ENCODE results near the gene RNF224.

RNF224 gene

DNA sequence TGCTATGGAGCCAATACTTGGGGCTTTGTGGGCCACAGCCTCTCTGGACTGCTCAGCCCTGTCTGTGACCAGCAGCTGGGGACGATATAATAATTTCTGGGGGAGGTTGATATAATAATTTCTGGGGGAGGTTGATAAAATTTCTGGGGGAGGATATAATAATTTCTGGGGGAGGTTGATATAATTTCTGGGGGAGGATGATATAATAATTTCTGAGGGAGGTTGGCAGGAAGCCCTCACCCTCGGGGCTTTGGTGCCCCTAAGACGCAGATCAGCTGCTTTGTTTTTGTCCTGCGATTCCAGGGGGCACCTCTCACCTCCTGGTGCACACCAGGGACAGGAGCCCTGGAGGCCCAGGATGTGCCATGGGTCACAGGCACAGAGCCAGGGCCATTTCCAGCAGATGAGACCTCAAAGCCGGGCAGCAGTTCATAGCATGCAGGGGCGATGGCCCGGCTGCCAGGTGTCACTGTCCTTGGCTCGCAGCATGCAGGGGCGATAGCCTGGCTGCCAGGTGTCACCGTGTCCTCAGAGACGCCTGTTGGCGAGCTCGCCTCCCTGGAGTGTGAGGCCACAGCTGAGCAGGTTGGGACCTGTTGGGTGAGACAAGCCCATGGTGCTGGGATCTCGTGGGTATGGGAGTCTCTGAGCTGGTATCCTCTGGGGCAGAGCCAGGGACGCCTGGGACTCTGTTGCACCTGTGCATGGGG lies 46.5 kb downstream of the RNF224 start:
- no peak for DNase-seq (ENCODE audit: low read depth)

DNA sequence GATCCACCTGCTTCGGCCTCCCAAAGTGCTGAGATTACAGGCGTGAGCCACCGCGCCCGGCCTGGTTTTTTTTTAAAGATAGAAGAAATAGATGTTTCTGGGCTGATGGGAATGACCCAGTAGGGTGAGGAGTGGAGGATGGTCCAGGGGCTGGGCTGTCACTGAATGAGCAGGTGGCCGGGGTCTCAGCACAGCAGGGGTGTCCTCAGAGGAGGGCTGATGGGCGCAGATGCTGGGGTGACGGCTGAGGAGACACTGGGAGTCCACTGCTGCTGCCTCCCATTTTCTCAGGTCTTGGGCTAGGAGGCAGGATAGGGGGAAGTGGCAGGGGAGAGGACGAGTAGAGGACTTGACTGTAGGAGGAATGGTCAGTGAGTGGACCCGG lies 47.9 kb downstream of the RNF224 start:
- DNase-seq (ENCODE audit: low read depth): no peak

DNA sequence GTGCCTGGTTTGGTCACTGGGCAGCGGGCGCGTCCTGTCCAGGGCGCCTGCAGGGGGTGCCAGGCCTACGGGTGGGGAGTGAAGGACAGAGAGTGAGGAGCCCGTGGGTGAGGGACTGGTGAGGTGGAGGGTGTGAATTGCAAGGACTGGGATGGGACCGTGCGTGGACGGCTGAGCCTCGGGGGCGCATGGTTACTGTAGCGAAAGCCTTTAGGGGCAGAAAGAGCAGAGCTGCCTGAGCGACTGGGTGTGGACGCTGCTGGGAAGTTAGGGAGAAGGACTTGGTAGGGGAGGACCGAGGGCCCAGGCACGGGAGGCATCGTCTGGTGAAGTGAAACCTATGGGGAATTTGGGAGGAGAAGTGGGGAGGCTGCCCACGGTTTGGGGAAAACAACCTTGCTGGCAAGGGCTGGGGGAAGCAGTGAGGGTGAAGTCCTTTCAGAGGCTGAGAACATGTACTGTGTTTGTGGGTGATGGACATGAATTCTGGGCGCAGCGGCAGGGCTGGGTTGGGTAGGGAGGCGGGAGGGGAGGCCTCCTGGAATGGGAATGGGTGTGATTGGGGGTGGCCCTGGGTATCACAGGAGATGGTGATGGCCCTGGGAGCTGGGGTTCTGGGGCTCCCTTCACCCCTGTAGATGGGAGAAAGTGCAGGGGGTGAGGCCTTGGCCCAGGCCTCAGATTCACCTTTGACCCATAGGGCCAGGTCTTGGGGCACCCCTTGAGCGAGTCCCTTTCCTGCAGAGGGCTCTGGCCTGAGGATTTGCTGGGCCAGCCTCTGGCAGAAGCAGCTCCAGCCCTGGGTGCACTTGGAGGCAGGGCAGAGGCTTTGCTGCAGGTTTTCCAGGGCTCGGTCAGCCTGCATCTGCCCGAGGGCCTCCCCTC lies 48.5 kb downstream of the RNF224 start:
- DNase-seq (ENCODE audit: low read depth): no peak

DNA sequence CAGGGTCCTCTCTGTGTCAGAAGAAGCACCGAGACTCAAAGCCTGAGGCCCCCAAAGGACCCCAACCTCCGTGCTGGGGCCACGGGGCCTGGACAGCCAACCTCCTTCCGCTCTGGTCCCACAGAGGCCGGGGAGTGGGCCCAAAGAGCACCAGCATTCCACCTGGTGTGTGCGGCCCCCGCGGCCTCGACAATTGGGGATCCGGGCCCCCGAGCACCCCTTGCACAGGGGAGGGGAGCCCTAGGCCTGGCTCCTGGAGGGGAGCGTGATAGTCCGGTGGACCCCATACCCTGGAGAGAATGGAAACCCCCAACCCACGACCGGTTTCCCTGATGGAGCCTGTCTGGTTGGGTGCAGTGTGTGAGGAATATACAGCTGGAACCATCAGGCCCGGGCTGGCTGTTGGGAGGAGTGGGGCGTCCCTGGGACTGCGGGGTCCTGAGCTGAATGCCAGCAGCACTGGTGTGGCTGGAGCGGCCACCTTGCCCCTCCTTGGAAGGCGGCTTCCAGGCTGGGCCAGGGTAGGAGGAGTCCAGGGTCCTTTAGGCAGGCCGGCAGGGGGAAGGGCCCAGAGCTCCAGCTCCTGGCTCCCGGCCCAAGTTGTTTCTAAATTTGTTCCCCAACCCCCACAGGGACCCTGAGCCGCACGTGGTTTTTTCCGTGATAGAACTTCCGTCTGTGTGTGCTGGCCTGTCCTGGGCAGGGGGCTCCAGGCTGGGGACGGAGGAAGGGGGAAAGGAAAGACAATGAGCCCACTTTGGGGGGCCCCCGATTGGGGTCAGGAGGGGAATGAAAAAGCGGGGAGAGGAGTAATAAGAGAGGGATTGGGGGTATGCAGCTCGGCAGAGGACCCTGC lies 49.4 kb downstream of the RNF224 start:
- no peak for DNase-seq (ENCODE audit: low read depth)

DNA sequence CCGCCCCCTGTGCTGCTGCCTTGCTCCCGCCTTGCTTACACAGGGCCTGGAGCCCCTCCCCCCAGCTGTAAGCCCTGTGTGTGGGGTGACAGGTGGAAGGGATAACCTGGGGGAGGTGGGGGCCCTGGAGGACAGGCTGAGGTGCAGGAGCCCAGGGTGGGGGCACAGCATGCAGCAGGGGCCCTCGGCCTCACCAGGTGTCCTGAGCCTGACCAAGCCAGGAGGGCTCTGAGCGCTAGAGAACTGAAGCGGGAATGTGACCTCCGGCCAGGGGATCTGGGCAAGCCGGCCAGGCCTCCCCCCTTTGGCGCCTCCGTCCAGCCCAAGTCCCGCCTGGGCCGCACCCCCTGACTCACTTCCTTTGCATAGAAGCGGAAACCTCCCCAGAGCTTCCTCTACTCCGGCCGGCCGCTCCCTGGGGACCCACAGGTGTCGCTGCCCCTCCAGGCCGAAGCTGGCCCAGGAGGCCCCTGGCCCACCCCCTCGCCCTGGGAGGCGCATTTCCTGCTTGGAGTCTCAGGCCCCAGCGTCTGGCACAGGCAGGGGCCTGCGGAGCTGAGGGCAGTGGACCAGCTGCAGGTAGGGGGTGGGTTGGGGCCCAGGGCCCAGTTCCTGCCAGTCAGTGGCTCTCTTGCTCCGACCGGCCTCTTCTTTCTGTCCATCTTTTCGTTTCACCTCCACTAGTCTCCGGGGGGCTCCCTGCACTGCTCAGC lies 50.2 kb downstream of the RNF224 start, which contains the start of gene TOR4A:
TSS of gene TOR4A (plus strand) at position 398 of the 713 bp plus-strand sequence. CDS start 964 bp downstream, outside the sequence.
- DNase-seq (ENCODE audit: low read depth): no peak

DNA sequence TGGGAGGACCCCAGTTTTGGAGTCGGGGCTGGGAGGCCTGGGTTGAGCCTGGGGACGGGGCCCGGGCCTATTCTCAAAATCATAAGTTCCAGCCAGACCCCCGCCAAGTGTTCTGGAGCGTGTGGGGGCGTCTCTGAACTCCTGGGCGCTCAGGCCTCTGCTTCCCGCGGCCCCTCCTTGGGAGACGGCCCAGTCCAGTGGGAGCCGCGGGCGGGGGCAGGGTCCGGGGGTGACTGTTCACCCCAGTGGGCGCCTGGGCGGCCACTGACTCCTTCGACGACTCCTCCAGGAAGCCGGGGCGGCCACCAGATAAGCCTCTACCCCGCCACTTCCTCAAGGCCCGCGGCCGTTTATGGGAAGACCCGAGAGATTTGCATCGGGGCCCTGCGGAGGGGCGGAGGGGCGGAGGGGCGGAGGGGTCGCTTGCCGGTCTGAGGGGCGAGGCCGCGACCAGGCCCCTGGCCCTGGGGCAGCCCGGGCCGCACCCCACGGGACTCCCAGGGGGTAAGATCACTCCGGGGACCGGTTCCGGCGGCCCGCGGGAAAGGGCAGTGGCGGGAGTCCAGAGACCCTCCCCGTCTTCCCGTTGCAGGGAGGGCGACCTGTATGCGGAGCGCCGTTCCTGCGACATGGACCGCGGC lies 50.9 kb downstream of the RNF224 start:
- DNase-seq (ENCODE audit: low read depth): no peak
